CD4-positive, alpha-beta T cell treated with Interleukin-10 for 1 hour (primary cell): Measurements from ENCODE around the gene PRRG3.
"Not testable (repeated sequence)": the region's sequence is repeated elsewhere in the genome, so short reads cannot be mapped to it uniquely, and the experiment has no call there.

Experiments used
- DNase-seq: peaks from one replicate; pipeline ENCODE4 v3.0.0-alpha.2; 2020

The PRRG3 gene

GRCh38 chrX:151694661-151695582, at the start of gene PRRG3:
Gene PRRG3 (plus strand): TSS chrX:151695458. CDS start chrX:151698815, 3,357 bp downstream.
- no peak for DNase-seq

- no peak for DNase-seq
Measured at GRCh38 chrX:151675121-151675746, 20.0 kb upstream of the PRRG3 start.

DNA sequence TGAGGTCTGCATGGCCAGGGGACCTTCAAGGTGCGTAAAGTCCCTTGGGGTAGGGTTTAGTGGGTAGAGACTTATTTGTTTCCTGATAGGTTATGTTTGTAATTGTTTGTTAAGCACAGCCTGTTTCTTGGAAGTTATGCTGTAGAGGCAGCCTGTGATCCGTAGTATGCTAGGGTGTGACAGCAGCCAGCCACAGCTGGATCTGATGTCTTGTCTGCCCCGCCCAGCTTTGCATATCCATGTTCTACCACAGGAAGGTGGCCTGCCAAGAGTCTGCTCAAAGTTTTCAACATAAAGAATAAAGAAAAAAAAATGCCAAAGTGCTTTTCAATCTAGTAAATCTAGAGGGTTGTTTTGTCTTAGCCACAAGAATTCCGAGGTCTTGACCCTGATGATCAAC, 19.1 kb upstream of the PRRG3 start:
- no peak for DNase-seq

- DNase-seq: no peak
Measured at GRCh38 chrX:151679798-151680402, 15.4 kb upstream of the PRRG3 start.

- peak; percentile 53 for DNase-seq
Measured at GRCh38 chrX:151680805-151681204, 14.5 kb upstream of the PRRG3 start.

GRCh38 chrX:151687635-151688034, 7.6 kb upstream of the PRRG3 start:
- no peak for DNase-seq

DNA sequence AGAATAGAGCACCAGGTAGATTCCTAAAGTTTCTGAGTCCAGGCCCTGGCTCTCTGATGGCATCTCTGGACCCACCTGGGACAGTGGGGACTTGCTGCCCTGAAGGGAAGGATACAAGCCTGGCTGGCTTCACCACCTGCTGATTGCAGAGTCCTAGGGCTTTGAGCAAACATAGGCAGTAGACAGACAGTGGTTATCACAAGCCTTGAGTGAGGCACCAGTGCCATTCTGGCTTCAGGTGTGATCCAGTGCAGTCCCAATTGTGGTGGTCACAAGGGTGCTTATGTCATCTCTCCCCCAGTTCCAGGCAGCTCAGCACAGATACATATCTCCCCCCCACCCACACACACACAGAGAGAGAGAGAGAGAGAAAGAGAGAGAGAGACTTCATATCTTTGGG, 6.6 kb upstream of the PRRG3 start:
- no peak for DNase-seq

- no peak for DNase-seq
Measured at GRCh38 chrX:151692825-151693224, 2.4 kb upstream of the PRRG3 start.

- DNase-seq: no peak
Measured at GRCh38 chrX:151694121-151694520, 1.1 kb upstream of the PRRG3 start.

DNA sequence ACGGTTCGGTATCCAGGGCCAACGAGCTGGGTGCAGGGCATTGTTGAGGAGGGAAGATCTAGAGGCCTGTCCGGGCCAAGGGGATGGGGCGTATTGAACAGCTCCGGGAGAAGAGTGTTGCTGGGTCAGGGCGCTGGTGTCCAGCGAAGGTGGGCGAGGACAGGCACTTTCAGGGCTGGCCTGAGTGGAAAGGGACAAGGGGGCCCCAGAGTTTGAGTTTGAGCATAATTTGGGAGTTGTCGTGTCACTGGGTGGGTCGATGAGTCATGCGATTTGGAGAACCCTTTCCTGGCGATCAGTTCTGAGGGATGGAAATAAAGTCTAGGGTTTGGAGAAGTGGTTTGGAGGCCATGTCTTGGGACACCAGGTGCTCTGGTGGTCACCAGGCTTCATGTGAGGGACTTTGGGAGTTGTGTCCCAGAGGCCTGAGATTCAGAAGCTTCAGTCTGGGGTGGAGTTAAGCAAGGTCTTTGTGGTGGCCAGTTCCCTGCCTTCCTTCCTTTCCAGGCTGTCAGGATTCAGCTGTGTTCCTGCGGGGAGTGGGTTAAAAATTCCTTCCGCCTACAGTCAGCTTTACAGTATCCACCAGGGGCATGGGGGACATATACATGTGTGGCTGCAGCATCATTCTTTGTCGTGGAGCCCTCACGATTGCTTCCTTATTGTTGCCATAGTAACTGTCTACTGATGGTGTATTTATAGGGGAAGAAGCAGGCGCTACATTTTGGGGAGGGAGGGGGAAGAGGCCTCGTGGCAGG, 504 bp downstream of the PRRG3 start:
- no peak for DNase-seq

- DNase-seq: not testable (repeated sequence)
Measured at GRCh38 chrX:151697082-151697481, 1.8 kb downstream of the PRRG3 start.

GRCh38 chrX:151697522-151697921, 2.3 kb downstream of the PRRG3 start:
- DNase-seq: no peak

GRCh38 chrX:151698485-151698884, 3.2 kb downstream of the PRRG3 start:
- DNase-seq: no peak

GRCh38 chrX:151699746-151700145, 4.5 kb downstream of the PRRG3 start:
- DNase-seq: no peak

- no peak for DNase-seq
Measured at GRCh38 chrX:151700581-151700980, 5.3 kb downstream of the PRRG3 start.

GRCh38 chrX:151701071-151701470, 5.8 kb downstream of the PRRG3 start:
- DNase-seq: no peak

DNA sequence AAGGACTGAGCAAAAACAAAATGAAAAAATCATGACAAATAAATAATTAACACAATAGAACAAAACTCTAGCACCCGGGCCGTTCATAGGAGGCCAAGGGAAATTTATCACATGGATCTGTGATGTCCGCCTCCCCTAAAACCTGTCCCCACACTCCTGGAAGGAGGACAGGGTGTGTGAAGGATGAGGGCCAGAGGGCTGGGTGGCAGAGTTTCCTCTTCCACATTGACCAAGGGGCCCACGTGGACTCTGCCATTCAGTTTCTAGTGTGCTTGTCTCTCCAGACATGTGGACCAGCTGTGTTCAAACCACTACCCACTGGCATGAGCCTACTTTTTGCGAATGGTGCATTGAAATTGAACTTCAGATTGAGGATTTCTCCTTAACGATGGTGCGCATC, 6.3 kb downstream of the PRRG3 start:
- DNase-seq: no peak

- DNase-seq: no peak
Measured at GRCh38 chrX:151702026-151702714, 6.9 kb downstream of the PRRG3 start.

GRCh38 chrX:151702741-151703340, 7.6 kb downstream of the PRRG3 start:
- no peak for DNase-seq

GRCh38 chrX:151703487-151703886, 8.2 kb downstream of the PRRG3 start:
- DNase-seq: no peak

DNA sequence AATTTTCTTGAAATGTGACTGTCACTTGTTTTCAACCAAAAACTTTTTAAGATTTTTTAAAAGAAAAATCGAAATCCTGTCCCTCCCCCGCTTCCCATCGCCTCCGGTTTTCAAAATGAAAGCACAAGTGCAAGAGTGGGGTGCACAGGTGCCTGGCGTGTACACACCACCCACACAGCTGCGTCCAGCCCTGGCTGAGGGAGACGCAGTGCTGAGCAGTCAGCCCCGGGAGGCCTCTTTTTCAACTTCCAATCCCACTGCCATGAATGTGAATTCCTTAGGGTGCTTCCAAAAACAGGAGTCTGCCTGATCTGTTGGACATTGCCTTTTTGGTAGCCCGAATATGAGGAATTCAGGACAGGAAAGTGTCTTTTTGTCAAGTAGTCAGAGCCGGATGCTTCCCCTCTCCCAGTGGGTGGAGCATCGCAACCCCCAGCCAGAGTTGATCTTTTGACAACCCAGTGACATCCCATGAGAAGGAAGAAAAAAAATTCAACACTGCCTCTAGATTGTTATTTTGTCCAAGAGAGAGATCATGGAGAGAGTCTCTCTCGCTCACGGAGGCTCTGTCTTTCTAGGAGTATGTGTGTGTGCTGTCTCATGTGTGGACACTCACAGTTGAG, 8.9 kb downstream of the PRRG3 start:
- no peak for DNase-seq

GRCh38 chrX:151708821-151709220, 13.6 kb downstream of the PRRG3 start:
- DNase-seq: no peak
